ENCODE results near the gene NLRC3. TPM values are rescaled to one million over a fixed set of nuclear protein-coding genes. Genes with fewer than 3 reads are reported as not detected.
"Not testable (repeated sequence)": the region's sequence is repeated elsewhere in the genome, so short reads cannot be mapped to it uniquely, and the experiment has no call there.

NLRC3 gene
- total RNA-seq, 1 experiment from 2014 or later = not detected

- BruUV-seq (replicated peaks) = no TSS peak
- no peaks in the 10 kb centered on the region for H3K4me1 ChIP-seq
- H3K4me3 Mint-ChIP-seq (ENCODE audit: unreplicated experiment) = no peak overlapping the region
- intact Hi-C loops (cut with micrococcal nuclease; ENCODE audit: unreplicated experiment) = no loop called here
- H3K9me3 ChIP-seq = no peaks in the 10 kb centered on the region
- no peaks in the 10 kb centered on the region for H3K4me1 Mint-ChIP-seq (ENCODE audit: low read depth, unreplicated experiment)
- POLR2A ChIA-PET = no interaction called here
- no peak overlapping the region for H3K27ac Mint-ChIP-seq (ENCODE audit: unreplicated experiment)
- no peaks in the 10 kb centered on the region for H3K36me3 Mint-ChIP-seq (ENCODE audit: insufficient read depth, unreplicated experiment)
- H3K4me3 ChIP-seq (ENCODE audit: low read depth, low read length) = no peak overlapping the region
- CTCF ChIA-PET = no interaction called here
- no peak for DNase-seq
- H3K27me3 Mint-ChIP-seq (ENCODE audit: insufficient read depth, unreplicated experiment) = no peaks in the 10 kb centered on the region
- H3K27me3 ChIP-seq (replicated peaks; ENCODE audit: control insufficient read depth, insufficient read depth, low read length) = no peaks in the 10 kb centered on the region
- no peaks in the 10 kb centered on the region for H3K9me3 Mint-ChIP-seq (ENCODE audit: unreplicated experiment)
- TF ChIP-seq CTCF (IDR thresholded peaks at IDR 0.05; ENCODE audit: insufficient read depth in 1 of 2, low read depth in 1 of 2, low read length in 1 of 2, severe bottlenecking in 1 of 2, unreplicated experiment in 1 of 2) = no peak
- H3K36me3 ChIP-seq (ENCODE audit: control insufficient read depth, insufficient read depth, low read length) = no peaks in the 10 kb centered on the region
Measured at GRCh38 chr16:3503523-3503922, 73.7 kb downstream of the NLRC3 start.

- no peak for TF ChIP-seq CTCF (IDR thresholded peaks at IDR 0.05; ENCODE audit: insufficient read depth in 1 of 2, low read depth in 1 of 2, low read length in 1 of 2, severe bottlenecking in 1 of 2, unreplicated experiment in 1 of 2)
- H3K4me3 ChIP-seq (ENCODE audit: low read depth, low read length) = peak overlapping the region; percentile 58
- DNase-seq = no peak
- Mint-ChIP-seq H3K27ac (ENCODE audit: unreplicated experiment) (no peak overlapping the region), H3K9me3 (ENCODE audit: unreplicated experiment) (no peaks in the 10 kb centered on the region), H3K4me1 (ENCODE audit: low read depth, unreplicated experiment) (no peaks in the 10 kb centered on the region), H3K27me3 (ENCODE audit: insufficient read depth, unreplicated experiment) (no peaks in the 10 kb centered on the region), H3K4me3 (ENCODE audit: unreplicated experiment) (peak overlapping the region; percentile 77), H3K36me3 (ENCODE audit: insufficient read depth, unreplicated experiment) (no peaks in the 10 kb centered on the region)
- no peaks in the 10 kb centered on the region for H3K36me3 ChIP-seq (ENCODE audit: control insufficient read depth, insufficient read depth, low read length)
- ChIA-PET CTCF (interaction anchor here (1.0 to 1.2 kb wide), 2 partner anchors 11 to 218 kb away, joined by 3 read pairs; partner anchors contain the start of gene ZNF263), POLR2A (no interaction called here)
- no peaks in the 10 kb centered on the region for H3K9me3 ChIP-seq
- intact Hi-C loops (cut with micrococcal nuclease; ENCODE audit: unreplicated experiment) = no loop called here
- BruUV-seq (replicated peaks) = no TSS peak
- no peaks in the 10 kb centered on the region for H3K4me1 ChIP-seq
- H3K27me3 ChIP-seq (replicated peaks; ENCODE audit: control insufficient read depth, insufficient read depth, low read length) = no peaks in the 10 kb centered on the region
Measured at GRCh38 chr16:3501783-3502400, 75.3 kb downstream of the NLRC3 start.

- H3K27ac Mint-ChIP-seq (ENCODE audit: unreplicated experiment) = peak overlapping the region; percentile 83
- H3K27me3 Mint-ChIP-seq (ENCODE audit: insufficient read depth, unreplicated experiment); H3K36me3 ChIP-seq (ENCODE audit: control insufficient read depth, insufficient read depth, low read length); POLR2A ChIA-PET; intact Hi-C loops (cut with micrococcal nuclease; ENCODE audit: unreplicated experiment); H3K9me3 Mint-ChIP-seq (ENCODE audit: unreplicated experiment); DNase-seq; H3K9me3 ChIP-seq; BruUV-seq (replicated peaks); H3K27me3 ChIP-seq (replicated peaks; ENCODE audit: control insufficient read depth, insufficient read depth, low read length); H3K4me1 Mint-ChIP-seq (ENCODE audit: low read depth, unreplicated experiment); H3K36me3 Mint-ChIP-seq (ENCODE audit: insufficient read depth, unreplicated experiment); H3K4me1 ChIP-seq: not testable (repeated sequence)
- H3K4me3 Mint-ChIP-seq (ENCODE audit: unreplicated experiment) = peak overlapping the region; percentile 77
- H3K4me3 ChIP-seq (ENCODE audit: low read depth, low read length) = peak overlapping the region; percentile 58
- CTCF ChIA-PET = interaction anchor here (1.0 to 1.2 kb wide), 2 partner anchors 11 to 218 kb away, joined by 3 read pairs; partner anchors contain the start of gene ZNF263
Measured at GRCh38 chr16:3501412-3501761, 75.8 kb downstream of the NLRC3 start.

- no peaks in the 10 kb centered on the region for H3K36me3 ChIP-seq (ENCODE audit: control insufficient read depth, insufficient read depth, low read length)
- POLR2A ChIA-PET = no interaction called here
Measured at GRCh38 chr16:3498988-3499387, 78.2 kb downstream of the NLRC3 start.

More at GRCh38 chr16:3498988-3499387, 78.2 kb downstream of the NLRC3 start:
- Mint-ChIP-seq H3K27me3 (ENCODE audit: insufficient read depth, unreplicated experiment) (no peaks in the 10 kb centered on the region), H3K4me3 (ENCODE audit: unreplicated experiment) (no peak overlapping the region), H3K4me1 (ENCODE audit: low read depth, unreplicated experiment) (no peaks in the 10 kb centered on the region), H3K27ac (ENCODE audit: unreplicated experiment) (no peak overlapping the region), H3K9me3 (ENCODE audit: unreplicated experiment) (no peaks in the 10 kb centered on the region), H3K36me3 (ENCODE audit: insufficient read depth, unreplicated experiment) (no peaks in the 10 kb centered on the region)
- BruUV-seq (replicated peaks) = no TSS peak
- no peaks in the 10 kb centered on the region for H3K27me3 ChIP-seq (replicated peaks; ENCODE audit: control insufficient read depth, insufficient read depth, low read length)
- no peaks in the 10 kb centered on the region for H3K9me3 ChIP-seq
- no peak for DNase-seq
- no peaks in the 10 kb centered on the region for H3K4me1 ChIP-seq
- H3K4me3 ChIP-seq (ENCODE audit: low read depth, low read length) = no peak overlapping the region
- TF ChIP-seq CTCF (IDR thresholded peaks at IDR 0.05; ENCODE audit: insufficient read depth in 1 of 2, low read depth in 1 of 2, low read length in 1 of 2, severe bottlenecking in 1 of 2, unreplicated experiment in 1 of 2) = no peak
- CTCF ChIA-PET = no interaction called here
- intact Hi-C loops (cut with micrococcal nuclease; ENCODE audit: unreplicated experiment) = no loop called here

Data from Caco-2 (cell line).